Spleen (tissue), 7 donors: Measurements from ENCODE around the gene FZD8.

Experiments
- POLR2A ChIP-seq, 3 donors: fragments of 450-650 bp; IDR thresholded peaks; one replicate each; pipeline ENCODE4 v1.5.1; 2017; ENCODE audit warnings: antibody characterized with exemption in 3 of 3, mild to moderate bottlenecking in 1 of 3
- TF ChIP-seq, protein P1 (sequence below), 11 experiments: fragments of 200-600 bp in 7 of 11; fragments of 450-650 bp in 4 of 11; sonication (generic) in 4 of 11; IDR thresholded peaks in 8 of 11; conservative IDR thresholded peaks in 3 of 11; 1 replicate in 7 of 11; 2 replicates in 4 of 11; pipeline versions ENCODE4 v1.4.0 to v1.8.0; 2016 to 2021; ENCODE audit warnings: antibody characterized with exemption in 11 of 11, inconsistent platforms in 4 of 11, mild to moderate bottlenecking in 1 of 11
- donor health status: DM: no; HTN: no; CAD: no; lungs with moderate emphysema.
- donor health status: DM: no; HTN: no; CAD: no.
- donor health status: DM: no; HTN: no; CAD: no.

DNA sequence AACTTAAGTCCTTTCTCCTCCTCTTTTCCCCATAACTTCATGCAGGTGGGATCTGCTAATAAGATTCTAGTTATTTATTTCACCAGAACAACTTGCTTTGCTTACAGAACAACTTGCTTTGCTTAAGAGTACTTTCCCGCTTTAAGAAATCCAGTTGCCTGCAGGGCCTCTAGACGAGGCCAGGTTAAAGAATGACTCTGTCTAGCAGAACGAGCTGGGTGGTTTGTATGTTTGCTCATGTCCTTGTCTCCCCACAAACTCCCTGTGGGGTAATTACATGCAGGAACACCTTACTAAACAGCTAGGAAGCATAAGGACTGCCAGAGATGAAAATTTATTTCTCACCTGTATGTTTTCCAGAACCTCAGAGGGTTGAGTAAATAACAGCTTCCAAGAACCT, 8.8 kb upstream of the FZD8 start:
- TF ChIP-seq, protein P1, sequence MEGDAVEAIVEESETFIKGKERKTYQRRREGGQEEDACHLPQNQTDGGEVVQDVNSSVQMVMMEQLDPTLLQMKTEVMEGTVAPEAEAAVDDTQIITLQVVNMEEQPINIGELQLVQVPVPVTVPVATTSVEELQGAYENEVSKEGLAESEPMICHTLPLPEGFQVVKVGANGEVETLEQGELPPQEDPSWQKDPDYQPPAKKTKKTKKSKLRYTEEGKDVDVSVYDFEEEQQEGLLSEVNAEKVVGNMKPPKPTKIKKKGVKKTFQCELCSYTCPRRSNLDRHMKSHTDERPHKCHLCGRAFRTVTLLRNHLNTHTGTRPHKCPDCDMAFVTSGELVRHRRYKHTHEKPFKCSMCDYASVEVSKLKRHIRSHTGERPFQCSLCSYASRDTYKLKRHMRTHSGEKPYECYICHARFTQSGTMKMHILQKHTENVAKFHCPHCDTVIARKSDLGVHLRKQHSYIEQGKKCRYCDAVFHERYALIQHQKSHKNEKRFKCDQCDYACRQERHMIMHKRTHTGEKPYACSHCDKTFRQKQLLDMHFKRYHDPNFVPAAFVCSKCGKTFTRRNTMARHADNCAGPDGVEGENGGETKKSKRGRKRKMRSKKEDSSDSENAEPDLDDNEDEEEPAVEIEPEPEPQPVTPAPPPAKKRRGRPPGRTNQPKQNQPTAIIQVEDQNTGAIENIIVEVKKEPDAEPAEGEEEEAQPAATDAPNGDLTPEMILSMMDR (IDR thresholded peaks at IDR 0.05 in 8 of 11, conservative IDR thresholded peaks at IDR 0.05 in 3 of 11): no peak
- no peak for TF ChIP-seq POLR2A (IDR thresholded peaks at IDR 0.05)
